ENCODE data around the gene CABCOCO1.

- TF ChIP-seq POLR2AphosphoS5 (IDR thresholded peaks at IDR 0.05; ENCODE audit: low read depth, low read length) (no peak), CEBPB (IDR thresholded peaks at IDR 0.05; ENCODE audit: low read depth) (no peak), ZNF274 (IDR thresholded peaks at IDR 0.05; ENCODE audit: low read depth, low read length) (no peak), SRF (IDR thresholded peaks at IDR 0.05; ENCODE audit: low read depth) (no peak), CTCF (IDR thresholded peaks at IDR 0.05 in 2 of 3, conservative IDR thresholded peaks at IDR 0.05 in 1 of 3; ENCODE audit: borderline replicate concordance in 1 of 3, insufficient read depth in 1 of 3, low read depth in 2 of 3, low read length in 2 of 3) (no peak), YY1 (IDR thresholded peaks at IDR 0.05; ENCODE audit: extremely low read depth, insufficient replicate concordance, low read depth, low read length) (no peak), MAX (IDR thresholded peaks at IDR 0.05) (no peak), POLR2A (IDR thresholded peaks at IDR 0.05; ENCODE audit: borderline replicate concordance, extremely low read depth, insufficient read depth, insufficient read length) (no peak), RAD21 (IDR thresholded peaks at IDR 0.05; ENCODE audit: low read depth) (no peak), EZH2 (IDR thresholded peaks at IDR 0.05) (no peak), ATF3 (IDR thresholded peaks at IDR 0.05) (no peak), EGR1 (IDR thresholded peaks at IDR 0.05; ENCODE audit: low read depth) (no peak)
Observed at GRCh38 chr10:61775111-61775510, 112.4 kb downstream of the CABCOCO1 start.

Data from HCT116 (cell line).